Measurements from ENCODE around the gene POLR1H. TPM values are rescaled to one million over a fixed set of nuclear protein-coding genes. Genes with fewer than 3 reads are reported as not detected.

Gene POLR1H
- total RNA-seq, 1 experiment from 2014 or later, result 60.9 TPM

DNA sequence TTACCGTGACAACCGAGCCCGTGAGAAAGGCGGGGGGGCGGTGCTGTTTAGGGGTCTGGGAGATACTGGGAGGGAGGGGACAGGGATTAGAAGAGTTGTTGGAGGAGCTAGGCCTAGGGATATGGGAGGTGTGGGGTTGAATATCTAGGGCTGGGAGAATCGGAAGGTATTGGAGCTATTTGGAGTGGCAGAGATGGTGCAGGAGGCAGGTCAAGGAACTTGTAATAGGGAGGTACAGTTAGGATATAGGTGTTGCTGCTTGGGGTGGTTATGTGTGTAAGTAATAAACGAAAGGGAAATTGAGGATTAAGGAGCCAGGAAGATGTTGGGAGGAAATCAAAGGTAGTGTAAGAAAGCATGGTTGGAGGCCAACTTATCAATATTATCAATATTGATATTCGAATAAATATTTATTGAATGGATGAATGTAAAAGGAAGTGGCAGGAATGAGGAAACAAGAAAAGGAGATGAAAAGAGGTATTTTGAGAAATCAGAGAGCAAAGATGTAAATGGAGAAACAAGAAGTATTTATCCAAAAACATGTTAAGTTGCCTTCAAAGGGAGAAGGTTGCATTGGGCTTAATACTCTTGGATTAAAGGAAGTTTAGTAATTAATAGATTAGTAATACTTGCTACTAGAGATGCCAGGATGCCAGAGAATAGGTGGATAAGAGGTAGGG lies 6.5 kb downstream of the POLR1H start:
- CTCF ChIA-PET, result interaction anchor here (1.0 kb wide), 1 partner anchor 37 kb away, joined by 3 read pairs; no protein-coding TSS in a partner anchor
- POLR2A ChIA-PET, result interaction anchor here (0.9 to 3.7 kb wide), 10 partner anchors 8 to 145 kb away, joined by 3 to 66 read pairs (median 7); partner anchors contain the start of genes RNF39 and TRIM26
- TF ChIP-seq, protein P1, sequence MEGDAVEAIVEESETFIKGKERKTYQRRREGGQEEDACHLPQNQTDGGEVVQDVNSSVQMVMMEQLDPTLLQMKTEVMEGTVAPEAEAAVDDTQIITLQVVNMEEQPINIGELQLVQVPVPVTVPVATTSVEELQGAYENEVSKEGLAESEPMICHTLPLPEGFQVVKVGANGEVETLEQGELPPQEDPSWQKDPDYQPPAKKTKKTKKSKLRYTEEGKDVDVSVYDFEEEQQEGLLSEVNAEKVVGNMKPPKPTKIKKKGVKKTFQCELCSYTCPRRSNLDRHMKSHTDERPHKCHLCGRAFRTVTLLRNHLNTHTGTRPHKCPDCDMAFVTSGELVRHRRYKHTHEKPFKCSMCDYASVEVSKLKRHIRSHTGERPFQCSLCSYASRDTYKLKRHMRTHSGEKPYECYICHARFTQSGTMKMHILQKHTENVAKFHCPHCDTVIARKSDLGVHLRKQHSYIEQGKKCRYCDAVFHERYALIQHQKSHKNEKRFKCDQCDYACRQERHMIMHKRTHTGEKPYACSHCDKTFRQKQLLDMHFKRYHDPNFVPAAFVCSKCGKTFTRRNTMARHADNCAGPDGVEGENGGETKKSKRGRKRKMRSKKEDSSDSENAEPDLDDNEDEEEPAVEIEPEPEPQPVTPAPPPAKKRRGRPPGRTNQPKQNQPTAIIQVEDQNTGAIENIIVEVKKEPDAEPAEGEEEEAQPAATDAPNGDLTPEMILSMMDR (IDR thresholded peaks at IDR 0.05; ENCODE audit: unreplicated experiment), result no peak

DNA sequence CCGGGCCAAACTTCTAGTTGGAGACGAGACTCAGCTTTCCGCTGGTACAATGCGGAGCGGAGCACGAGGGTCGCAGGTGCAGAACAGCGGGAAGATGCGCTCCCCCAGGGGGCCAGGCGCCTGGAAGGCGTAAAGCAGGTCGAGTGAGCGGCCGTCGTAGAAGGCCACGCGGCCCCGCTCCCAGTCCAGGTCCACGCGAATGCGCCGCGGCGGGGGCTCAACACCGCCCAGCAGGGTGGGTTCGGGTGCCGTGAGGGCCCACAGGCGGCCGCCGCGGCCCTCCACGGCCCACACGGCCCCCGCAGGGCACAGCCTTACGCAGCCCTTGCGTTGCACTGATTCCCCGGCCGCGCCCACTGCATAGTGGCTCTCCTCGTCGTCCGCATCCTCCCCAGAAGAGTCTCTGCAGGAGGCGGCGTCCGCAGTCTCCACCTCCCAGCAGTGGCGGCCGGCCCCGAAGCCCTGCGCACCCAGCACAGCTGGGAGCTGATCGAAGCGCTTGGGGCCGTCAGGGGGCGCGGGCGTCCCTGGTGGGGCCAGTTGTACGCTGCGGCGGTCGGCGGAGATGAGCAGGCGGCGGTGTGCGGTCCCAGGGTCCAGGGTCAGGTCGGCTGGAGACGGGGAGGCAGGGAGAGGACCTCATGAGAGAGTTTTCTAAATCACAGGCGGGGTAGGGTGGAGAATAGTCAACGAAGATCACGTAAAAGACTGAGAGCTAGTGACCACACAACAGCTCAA lies 10.2 kb downstream of the POLR1H start:
- intact Hi-C loops (cut with micrococcal nuclease), result no loop called here
- TF ChIP-seq, protein P1 (IDR thresholded peaks at IDR 0.05; ENCODE audit: unreplicated experiment), result no peak
- ChIA-PET CTCF (no interaction called here), POLR2A (interaction anchor here (1.0 kb wide), 1 partner anchor 11 kb away, joined by 5 read pairs; no protein-coding TSS in a partner anchor)
- Mint-ChIP-seq H3K36me3 (ENCODE audit: insufficient read depth, unreplicated experiment) (peaks cover 33% of the 10 kb centered on the region), H3K4me3 (ENCODE audit: unreplicated experiment) (no peak overlapping the region), H3K4me1 (ENCODE audit: insufficient read depth, unreplicated experiment) (peaks cover 54% of the 10 kb centered on the region), H3K9me3 (ENCODE audit: unreplicated experiment) (no peaks in the 10 kb centered on the region), H3K27me3 (ENCODE audit: insufficient read depth, unreplicated experiment) (no peaks in the 10 kb centered on the region), H3K27ac (ENCODE audit: low read depth, unreplicated experiment) (no peak overlapping the region)
- no TSS peak for BruUV-seq (replicated peaks)
- DNase-seq (ENCODE audit: unreplicated experiment), result no peak

More for the DNA sequence above, 6.5 kb downstream of the POLR1H start:
- intact Hi-C loops (cut with micrococcal nuclease), result loop anchor here (2.0 kb wide), 1 partner anchor 35 kb away; no protein-coding TSS in a partner anchor
- H3K36me3 Mint-ChIP-seq (ENCODE audit: insufficient read depth, unreplicated experiment), result peaks cover 47% of the 10 kb centered on the region
- DNase-seq (ENCODE audit: unreplicated experiment), result no peak
- no peaks in the 10 kb centered on the region for H3K27me3 Mint-ChIP-seq (ENCODE audit: insufficient read depth, unreplicated experiment)
- H3K4me3 Mint-ChIP-seq (ENCODE audit: unreplicated experiment), result peak overlapping the region; percentile 79
- no TSS peak for BruUV-seq (replicated peaks)
- peak overlapping the region; percentile 99 for H3K27ac Mint-ChIP-seq (ENCODE audit: low read depth, unreplicated experiment)
- no peaks in the 10 kb centered on the region for H3K9me3 Mint-ChIP-seq (ENCODE audit: unreplicated experiment)
- peaks cover 47% of the 10 kb centered on the region for H3K4me1 Mint-ChIP-seq (ENCODE audit: insufficient read depth, unreplicated experiment)

DNA sequence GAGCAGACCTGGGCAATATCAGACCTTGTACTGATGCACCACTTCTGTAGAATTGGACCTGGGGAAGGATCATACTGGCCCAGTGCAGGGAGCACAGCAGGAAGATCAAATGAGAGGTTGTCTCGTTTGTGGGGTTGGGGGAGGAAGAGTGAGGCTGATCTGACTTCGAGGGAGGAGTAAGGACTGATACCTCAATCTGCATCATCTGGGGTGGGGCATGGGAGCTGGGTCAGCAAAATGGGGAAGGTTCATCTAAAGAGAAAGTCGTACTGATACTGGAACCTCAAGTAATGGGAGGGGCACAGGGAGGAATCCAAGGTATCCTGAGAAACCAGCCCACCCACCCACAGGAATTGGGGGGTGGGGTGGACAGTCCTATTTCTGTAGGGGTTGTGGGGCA lies 10.8 kb downstream of the POLR1H start:
- H3K36me3 Mint-ChIP-seq (ENCODE audit: insufficient read depth, unreplicated experiment), result peaks cover 33% of the 10 kb centered on the region
- intact Hi-C loops (cut with micrococcal nuclease), result no loop called here
- TF ChIP-seq, protein P1 (IDR thresholded peaks at IDR 0.05; ENCODE audit: unreplicated experiment), result no peak
- CTCF ChIA-PET, result no interaction called here
- DNase-seq (ENCODE audit: unreplicated experiment), result no peak
- H3K27ac Mint-ChIP-seq (ENCODE audit: low read depth, unreplicated experiment), result no peak overlapping the region
- POLR2A ChIA-PET, result no interaction called here
- H3K9me3 Mint-ChIP-seq (ENCODE audit: unreplicated experiment), result no peaks in the 10 kb centered on the region
- H3K4me1 Mint-ChIP-seq (ENCODE audit: insufficient read depth, unreplicated experiment), result peaks cover 54% of the 10 kb centered on the region
- no peaks in the 10 kb centered on the region for H3K27me3 Mint-ChIP-seq (ENCODE audit: insufficient read depth, unreplicated experiment)
- no peak overlapping the region for H3K4me3 Mint-ChIP-seq (ENCODE audit: unreplicated experiment)
- BruUV-seq (replicated peaks), result no TSS peak

Measured in MCF 10A (cell line).